Measurements from ENCODE around the gene DSEL.

- TF ChIP-seq EZH2 (IDR thresholded peaks at IDR 0.05; ENCODE audit: borderline replicate concordance, insufficient read depth, low read depth, low read length, poor library complexity, severe bottlenecking) (no peak), CTCF (IDR thresholded peaks at IDR 0.05) (no peak)
Observed at GRCh38 chr18:67463829-67464228, 52.7 kb downstream of the DSEL start.
